DMS53 treated with DMSO at 0.1 percent for 48 hours (cell line): ENCODE data around the gene ZYX.
A peak's percentile ranks its signal among the peaks of the same experiment; 100 is the strongest.
"Not testable (repeated sequence)": the region's sequence is repeated elsewhere in the genome, so short reads cannot be mapped to it uniquely, and the experiment has no call there.

ENCODE experiments used
- DNase-seq: peaks from one replicate; lab custom pipeline; 2025; ENCODE audit not compliant: unreplicated experiment; lab: John Stamatoyannopoulos, UW

The ZYX gene

GRCh38 chr7:143416565-143417149 is 35.5 kb downstream of the ZYX start:
- peak; percentile 56 for DNase-seq

GRCh38 chr7:143417734-143418383 is 36.7 kb downstream of the ZYX start:
- DNase-seq = no peak

GRCh38 chr7:143418681-143419458 is 37.7 kb downstream of the ZYX start:
- no peak for DNase-seq

- DNase-seq = peak; percentile 57
These were observed 38.7 kb downstream of the ZYX start for GRCh38 chr7:143419880-143420279.

GRCh38 chr7:143420624-143421023 is 39.5 kb downstream of the ZYX start:
- not testable (repeated sequence) for DNase-seq

GRCh38 chr7:143422033-143422432 is 40.9 kb downstream of the ZYX start:
- DNase-seq = no peak

GRCh38 chr7:143424476-143424875 is 43.3 kb downstream of the ZYX start:
- not testable (repeated sequence) for DNase-seq

- no peak for DNase-seq
These were observed 45.5 kb downstream of the ZYX start for GRCh38 chr7:143426479-143427142.

- DNase-seq = no peak
These were observed 48.9 kb downstream of the ZYX start for GRCh38 chr7:143429770-143430698.

GRCh38 chr7:143431109-143431508 is 50.0 kb downstream of the ZYX start:
- DNase-seq = no peak

GRCh38 chr7:143433759-143434158 is 52.6 kb downstream of the ZYX start:
- no peak for DNase-seq

GRCh38 chr7:143434660-143435059 is 53.5 kb downstream of the ZYX start:
- DNase-seq = no peak

GRCh38 chr7:143435266-143435665 is 54.1 kb downstream of the ZYX start:
- no peak for DNase-seq

- DNase-seq = no peak
These were observed 55.3 kb downstream of the ZYX start for GRCh38 chr7:143436325-143436946.

- no peak for DNase-seq
These were observed 56.4 kb downstream of the ZYX start for GRCh38 chr7:143437578-143437977.

GRCh38 chr7:143439866-143440265 is 58.7 kb downstream of the ZYX start:
- DNase-seq = no peak
